Caco-2 (cell line): ENCODE measurements around the gene EFL1. TPM values are rescaled to one million over a fixed set of nuclear protein-coding genes. Genes with fewer than 3 reads are reported as not detected.

Experiments used
- BruUV-seq: library from RNA; stranded (reverse); fragments of 400-500 nt; replicated peaks from 2 replicates; lab custom pipeline; 2021; lab: Mats Ljungman, UMichigan
- CTCF ChIA-PET: fragments of 300-600 bp; sonication (Branson Sonifier 250); formaldehyde crosslinking; loops from one replicate; lab custom pipeline; 2022; ENCODE audit warnings: antibody characterized with exemption; lab: Charles Lee
- POLR2A ChIA-PET: fragments of 300-600 bp; sonication (Branson Sonifier 250); formaldehyde crosslinking; loops from one replicate; lab custom pipeline; 2022; ENCODE audit warnings: antibody characterized with exemption; lab: Charles Lee
- DNase-seq, 2 experiments: peaks; one replicate each; pipeline versions ENCODE4 v3.0.0 to v3.0.0-alpha.2; 2020 to 2022
- H3K27me3 ChIP-seq: replicated peaks from 2 replicates; pipeline ENCODE4 v1.6.0; 2011; ENCODE audit warnings: low read length; ENCODE audit not compliant: control insufficient read depth, insufficient read depth
- H3K36me3 ChIP-seq: 2 replicates; pipeline ENCODE4 v1.5.1; 2011; ENCODE audit warnings: low read length; ENCODE audit not compliant: control insufficient read depth, insufficient read depth
- H3K4me1 ChIP-seq: fragments of 250-450 bp; sonication (Bioruptor Pico); 2 replicates; pipeline ENCODE4 v1.5.1; 2020; ENCODE audit warnings: mild to moderate bottlenecking
- H3K4me3 ChIP-seq: 2 replicates; pipeline ENCODE4 v1.5.1; 2011; ENCODE audit warnings: low read depth, mild to moderate bottlenecking, control low read depth, low read length
- H3K9me3 ChIP-seq: fragments of 250-450 bp; sonication (Bioruptor Pico); 2 replicates; pipeline ENCODE4 v1.5.1; 2020; ENCODE audit warnings: mild to moderate bottlenecking, moderate library complexity
- H3K27ac Mint-ChIP-seq: one replicate; pipeline ENCODE4 v1.8.0; 2022; ENCODE audit warnings: mixed read lengths; ENCODE audit not compliant: unreplicated experiment
- H3K27me3 Mint-ChIP-seq: one replicate; pipeline ENCODE4 v1.8.0; 2022; ENCODE audit warnings: mixed read lengths; ENCODE audit not compliant: insufficient read depth, unreplicated experiment
- H3K36me3 Mint-ChIP-seq: one replicate; pipeline ENCODE4 v1.8.0; 2022; ENCODE audit warnings: mild to moderate bottlenecking, mixed read lengths; ENCODE audit not compliant: insufficient read depth, unreplicated experiment
- H3K4me1 Mint-ChIP-seq: one replicate; pipeline ENCODE4 v1.8.0; 2022; ENCODE audit warnings: low read depth, mixed read lengths; ENCODE audit not compliant: unreplicated experiment
- H3K4me3 Mint-ChIP-seq: one replicate; pipeline ENCODE4 v1.8.0; 2022; ENCODE audit warnings: mild to moderate bottlenecking, moderate library complexity, mixed read lengths; ENCODE audit not compliant: unreplicated experiment
- H3K9me3 Mint-ChIP-seq: one replicate; pipeline ENCODE4 v1.8.0; 2022; ENCODE audit warnings: mixed read lengths; ENCODE audit not compliant: unreplicated experiment
- intact Hi-C: fragments of 100-400 bp; cut with micrococcal nuclease; formaldehyde crosslinking; loops from one replicate; pipeline ENCODE4 v1.10.0; 2022; ENCODE audit not compliant: unreplicated experiment
- total RNA-seq: library from RNA; stranded (reverse); gene quantifications from 2 replicates; pipeline ENCODE4 v1.2.3, GENCODE V29; 2022
- TF ChIP-seq, protein P1 (sequence below), 2 experiments: fragments of 200-600 bp in 1 of 2; IDR thresholded peaks; 1 replicate in 1 of 2; 2 replicates in 1 of 2; pipeline versions ENCODE4 v1.5.1 to v1.8.0; 2011 to 2022; ENCODE audit warnings: antibody characterized with exemption in 1 of 2, control low read depth in 1 of 2, inconsistent platforms in 1 of 2, low read depth in 1 of 2, low read length in 1 of 2, mild to moderate bottlenecking in 1 of 2, moderate library complexity in 1 of 2; ENCODE audit not compliant: insufficient read depth in 1 of 2, severe bottlenecking in 1 of 2, unreplicated experiment in 1 of 2

Gene EFL1
- total RNA-seq, 1 experiment from 2014 or later, result 10.3 TPM

DNA sequence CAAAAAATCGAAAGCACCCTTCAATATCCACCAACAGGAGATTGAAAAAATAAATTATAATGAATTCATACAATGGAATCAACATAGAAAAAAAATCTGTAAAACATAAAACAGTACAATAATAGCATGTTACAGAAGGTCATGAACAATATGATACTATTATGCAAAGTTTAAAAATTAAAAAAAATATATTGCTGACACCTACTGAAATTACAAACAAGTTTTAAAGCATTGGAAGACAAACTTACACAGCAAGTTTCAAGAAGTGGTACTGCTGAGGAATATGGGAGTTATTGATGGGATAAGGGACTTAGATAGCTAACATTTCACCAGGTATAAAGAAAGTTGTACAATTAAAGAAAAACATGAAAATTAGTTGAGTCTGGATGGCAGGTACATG is 89.4 kb downstream of the EFL1 start:
- no TSS peak for BruUV-seq
- Histone ChIP-seq H3K9me3 (no peaks in the 10 kb centered on the region), H3K4me1 (no peaks in the 10 kb centered on the region), H3K27me3 (no peaks in the 10 kb centered on the region), H3K4me3 (no peak overlapping the region), H3K36me3 (no peaks in the 10 kb centered on the region)
- intact Hi-C loops, result no loop called here
- H3K9me3 Mint-ChIP-seq, result no peaks in the 10 kb centered on the region
- H3K27ac Mint-ChIP-seq, result no peak overlapping the region
- H3K4me1 Mint-ChIP-seq, result no peaks in the 10 kb centered on the region
- ChIA-PET POLR2A (no interaction called here), CTCF (no interaction called here)
- H3K36me3 Mint-ChIP-seq, result no peaks in the 10 kb centered on the region
- H3K4me3 Mint-ChIP-seq, result no peak overlapping the region
- TF ChIP-seq, protein P1, sequence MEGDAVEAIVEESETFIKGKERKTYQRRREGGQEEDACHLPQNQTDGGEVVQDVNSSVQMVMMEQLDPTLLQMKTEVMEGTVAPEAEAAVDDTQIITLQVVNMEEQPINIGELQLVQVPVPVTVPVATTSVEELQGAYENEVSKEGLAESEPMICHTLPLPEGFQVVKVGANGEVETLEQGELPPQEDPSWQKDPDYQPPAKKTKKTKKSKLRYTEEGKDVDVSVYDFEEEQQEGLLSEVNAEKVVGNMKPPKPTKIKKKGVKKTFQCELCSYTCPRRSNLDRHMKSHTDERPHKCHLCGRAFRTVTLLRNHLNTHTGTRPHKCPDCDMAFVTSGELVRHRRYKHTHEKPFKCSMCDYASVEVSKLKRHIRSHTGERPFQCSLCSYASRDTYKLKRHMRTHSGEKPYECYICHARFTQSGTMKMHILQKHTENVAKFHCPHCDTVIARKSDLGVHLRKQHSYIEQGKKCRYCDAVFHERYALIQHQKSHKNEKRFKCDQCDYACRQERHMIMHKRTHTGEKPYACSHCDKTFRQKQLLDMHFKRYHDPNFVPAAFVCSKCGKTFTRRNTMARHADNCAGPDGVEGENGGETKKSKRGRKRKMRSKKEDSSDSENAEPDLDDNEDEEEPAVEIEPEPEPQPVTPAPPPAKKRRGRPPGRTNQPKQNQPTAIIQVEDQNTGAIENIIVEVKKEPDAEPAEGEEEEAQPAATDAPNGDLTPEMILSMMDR (IDR thresholded peaks at IDR 0.05; ENCODE audit: insufficient read depth in 1 of 2, low read depth in 1 of 2, low read length in 1 of 2, severe bottlenecking in 1 of 2, unreplicated experiment in 1 of 2), result no peak
- DNase-seq, result no peak
- H3K27me3 Mint-ChIP-seq, result no peaks in the 10 kb centered on the region

DNA sequence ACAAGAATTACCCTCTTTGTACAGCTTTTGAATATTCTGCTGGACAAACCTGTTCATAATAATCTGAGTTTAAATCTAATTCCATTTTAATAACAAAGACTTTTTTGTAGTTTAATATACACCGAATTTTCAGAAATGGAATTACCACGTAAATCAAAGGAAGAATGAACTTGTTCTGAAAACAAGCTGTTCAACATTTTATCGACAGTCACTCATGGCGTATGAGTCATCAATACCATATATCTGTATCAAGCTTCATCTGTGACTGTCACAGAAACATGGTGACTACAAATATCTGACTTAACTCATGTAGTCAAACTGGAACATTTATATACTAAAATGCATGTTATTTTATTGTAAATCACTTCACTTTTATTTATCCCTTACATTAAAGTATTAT is 90.0 kb downstream of the EFL1 start:
- TF ChIP-seq, protein P1 (IDR thresholded peaks at IDR 0.05; ENCODE audit: insufficient read depth in 1 of 2, low read depth in 1 of 2, low read length in 1 of 2, severe bottlenecking in 1 of 2, unreplicated experiment in 1 of 2), result no peak
- no peaks in the 10 kb centered on the region for H3K4me1 ChIP-seq
- no peaks in the 10 kb centered on the region for H3K36me3 ChIP-seq
- Mint-ChIP-seq H3K4me1 (no peaks in the 10 kb centered on the region), H3K4me3 (no peak overlapping the region), H3K27ac (no peak overlapping the region), H3K27me3 (no peaks in the 10 kb centered on the region), H3K36me3 (no peaks in the 10 kb centered on the region), H3K9me3 (no peaks in the 10 kb centered on the region)
- POLR2A ChIA-PET, result no interaction called here
- H3K9me3 ChIP-seq, result no peaks in the 10 kb centered on the region
- CTCF ChIA-PET, result no interaction called here
- DNase-seq, result no peak
- BruUV-seq, result no TSS peak
- intact Hi-C loops, result no loop called here
- no peaks in the 10 kb centered on the region for H3K27me3 ChIP-seq
- no peak overlapping the region for H3K4me3 ChIP-seq

DNA sequence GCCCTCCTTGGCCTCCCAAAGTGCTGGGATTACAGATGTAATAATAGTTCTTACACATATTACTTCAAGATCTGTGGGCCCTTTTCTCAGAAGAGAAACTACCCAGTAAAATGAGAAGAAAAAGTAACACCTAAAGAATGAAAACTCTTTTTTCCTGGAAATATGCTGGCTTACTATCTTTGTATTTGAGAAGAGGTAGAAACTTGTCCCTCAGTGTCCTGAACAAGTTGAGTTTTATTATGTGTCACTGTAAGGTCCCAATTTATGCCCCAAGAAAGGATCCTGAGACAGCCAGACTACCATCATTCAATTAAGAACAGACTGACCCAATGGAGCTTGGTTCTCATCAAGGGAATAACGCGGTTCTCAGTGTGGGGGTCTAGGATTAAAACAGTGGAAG is 93.8 kb downstream of the EFL1 start:
- ChIA-PET POLR2A (no interaction called here), CTCF (no interaction called here)
- intact Hi-C loops, result no loop called here
- Histone ChIP-seq H3K9me3 (no peaks in the 10 kb centered on the region), H3K4me1 (peaks cover 9% of the 10 kb centered on the region; the same call in 1 of the 2 replicates), H3K36me3 (no peaks in the 10 kb centered on the region), H3K27me3 (no peaks in the 10 kb centered on the region), H3K4me3 (no peak overlapping the region)
- DNase-seq, result no peak
- no peaks in the 10 kb centered on the region for H3K36me3 Mint-ChIP-seq
- no TSS peak for BruUV-seq
- H3K4me1 Mint-ChIP-seq, result peaks cover 17% of the 10 kb centered on the region
- no peak overlapping the region for H3K4me3 Mint-ChIP-seq
- TF ChIP-seq, protein P1 (IDR thresholded peaks at IDR 0.05; ENCODE audit: insufficient read depth in 1 of 2, low read depth in 1 of 2, low read length in 1 of 2, severe bottlenecking in 1 of 2, unreplicated experiment in 1 of 2), result no peak
- H3K9me3 Mint-ChIP-seq, result peaks cover 9% of the 10 kb centered on the region
- no peaks in the 10 kb centered on the region for H3K27me3 Mint-ChIP-seq
- H3K27ac Mint-ChIP-seq, result no peak overlapping the region
